ENCODE results near the gene GLIS2.
A peak's percentile ranks its signal among the peaks of the same experiment; 100 is the strongest.

DNA sequence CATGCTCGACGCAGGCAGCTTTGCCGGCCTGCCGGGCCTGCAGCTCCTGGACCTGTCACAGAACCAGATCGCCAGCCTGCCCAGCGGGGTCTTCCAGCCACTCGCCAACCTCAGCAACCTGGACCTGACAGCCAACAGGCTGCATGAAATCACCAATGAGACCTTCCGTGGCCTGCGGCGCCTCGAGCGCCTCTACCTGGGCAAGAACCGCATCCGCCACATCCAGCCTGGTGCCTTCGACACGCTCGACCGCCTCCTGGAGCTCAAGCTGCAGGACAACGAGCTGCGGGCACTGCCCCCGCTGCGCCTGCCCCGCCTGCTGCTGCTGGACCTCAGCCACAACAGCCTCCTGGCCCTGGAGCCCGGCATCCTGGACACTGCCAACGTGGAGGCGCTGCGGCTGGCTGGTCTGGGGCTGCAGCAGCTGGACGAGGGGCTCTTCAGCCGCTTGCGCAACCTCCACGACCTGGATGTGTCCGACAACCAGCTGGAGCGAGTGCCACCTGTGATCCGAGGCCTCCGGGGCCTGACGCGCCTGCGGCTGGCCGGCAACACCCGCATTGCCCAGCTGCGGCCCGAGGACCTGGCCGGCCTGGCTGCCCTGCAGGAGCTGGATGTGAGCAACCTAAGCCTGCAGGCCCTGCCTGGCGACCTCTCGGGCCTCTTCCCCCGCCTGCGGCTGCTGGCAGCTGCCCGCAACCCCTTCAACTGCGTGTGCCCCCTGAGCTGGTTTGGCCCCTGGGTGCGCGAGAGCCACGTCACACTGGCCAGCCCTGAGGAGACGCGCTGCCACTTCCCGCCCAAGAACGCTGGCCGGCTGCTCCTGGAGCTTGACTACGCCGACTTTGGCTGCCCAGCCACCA, 65.4 kb downstream of the GLIS2 start:
- TF ChIP-seq, protein P1, sequence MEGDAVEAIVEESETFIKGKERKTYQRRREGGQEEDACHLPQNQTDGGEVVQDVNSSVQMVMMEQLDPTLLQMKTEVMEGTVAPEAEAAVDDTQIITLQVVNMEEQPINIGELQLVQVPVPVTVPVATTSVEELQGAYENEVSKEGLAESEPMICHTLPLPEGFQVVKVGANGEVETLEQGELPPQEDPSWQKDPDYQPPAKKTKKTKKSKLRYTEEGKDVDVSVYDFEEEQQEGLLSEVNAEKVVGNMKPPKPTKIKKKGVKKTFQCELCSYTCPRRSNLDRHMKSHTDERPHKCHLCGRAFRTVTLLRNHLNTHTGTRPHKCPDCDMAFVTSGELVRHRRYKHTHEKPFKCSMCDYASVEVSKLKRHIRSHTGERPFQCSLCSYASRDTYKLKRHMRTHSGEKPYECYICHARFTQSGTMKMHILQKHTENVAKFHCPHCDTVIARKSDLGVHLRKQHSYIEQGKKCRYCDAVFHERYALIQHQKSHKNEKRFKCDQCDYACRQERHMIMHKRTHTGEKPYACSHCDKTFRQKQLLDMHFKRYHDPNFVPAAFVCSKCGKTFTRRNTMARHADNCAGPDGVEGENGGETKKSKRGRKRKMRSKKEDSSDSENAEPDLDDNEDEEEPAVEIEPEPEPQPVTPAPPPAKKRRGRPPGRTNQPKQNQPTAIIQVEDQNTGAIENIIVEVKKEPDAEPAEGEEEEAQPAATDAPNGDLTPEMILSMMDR (IDR thresholded peaks at IDR 0.05 in 8 of 11, conservative IDR thresholded peaks at IDR 0.05 in 3 of 11) = no peak
- TF ChIP-seq POLR2AphosphoS5 (IDR thresholded peaks at IDR 0.05) = peak in 1 of 3 donors; percentile 41
- no peak for TF ChIP-seq POLR2A (IDR thresholded peaks at IDR 0.05)
